22Rv1 (cell line): ENCODE measurements around the gene LEMD1.

Experiments
- CTCF ChIP-seq: fragments of 450-650 bp; IDR thresholded peaks from 2 replicates; pipeline ENCODE4 v1.5.1; 2017; ENCODE audit warnings: mild to moderate bottlenecking
- ZFX ChIP-seq: fragments of 450-650 bp; IDR thresholded peaks from 2 replicates; pipeline ENCODE4 v1.6.1; 2017; ENCODE audit warnings: antibody characterized with exemption, borderline replicate concordance

- TF ChIP-seq CTCF (no peak), ZFX (no peak)
Observed at GRCh38 chr1:205387845-205388244, 34.0 kb downstream of the LEMD1 start.
